Spleen (tissue), 7 donors: ENCODE measurements around the gene ZMIZ1.

Source experiments
- POLR2A ChIP-seq, 3 donors: fragments of 450-650 bp; IDR thresholded peaks; one replicate each; pipeline ENCODE4 v1.5.1; 2017; ENCODE audit warnings: antibody characterized with exemption in 3 of 3, mild to moderate bottlenecking in 1 of 3
- TF ChIP-seq, protein P1 (sequence below), 11 experiments: fragments of 200-600 bp in 7 of 11; fragments of 450-650 bp in 4 of 11; sonication (generic) in 4 of 11; IDR thresholded peaks in 8 of 11; conservative IDR thresholded peaks in 3 of 11; 1 replicate in 7 of 11; 2 replicates in 4 of 11; pipeline versions ENCODE4 v1.4.0 to v1.8.0; 2016 to 2021; ENCODE audit warnings: antibody characterized with exemption in 11 of 11, inconsistent platforms in 4 of 11, mild to moderate bottlenecking in 1 of 11
- donor health status: DM: no; HTN: no; CAD: no; lungs with moderate emphysema.
- donor health status: DM: no; HTN: no; CAD: no.
- donor health status: DM: no; HTN: no; CAD: no.

- TF ChIP-seq, protein P1, sequence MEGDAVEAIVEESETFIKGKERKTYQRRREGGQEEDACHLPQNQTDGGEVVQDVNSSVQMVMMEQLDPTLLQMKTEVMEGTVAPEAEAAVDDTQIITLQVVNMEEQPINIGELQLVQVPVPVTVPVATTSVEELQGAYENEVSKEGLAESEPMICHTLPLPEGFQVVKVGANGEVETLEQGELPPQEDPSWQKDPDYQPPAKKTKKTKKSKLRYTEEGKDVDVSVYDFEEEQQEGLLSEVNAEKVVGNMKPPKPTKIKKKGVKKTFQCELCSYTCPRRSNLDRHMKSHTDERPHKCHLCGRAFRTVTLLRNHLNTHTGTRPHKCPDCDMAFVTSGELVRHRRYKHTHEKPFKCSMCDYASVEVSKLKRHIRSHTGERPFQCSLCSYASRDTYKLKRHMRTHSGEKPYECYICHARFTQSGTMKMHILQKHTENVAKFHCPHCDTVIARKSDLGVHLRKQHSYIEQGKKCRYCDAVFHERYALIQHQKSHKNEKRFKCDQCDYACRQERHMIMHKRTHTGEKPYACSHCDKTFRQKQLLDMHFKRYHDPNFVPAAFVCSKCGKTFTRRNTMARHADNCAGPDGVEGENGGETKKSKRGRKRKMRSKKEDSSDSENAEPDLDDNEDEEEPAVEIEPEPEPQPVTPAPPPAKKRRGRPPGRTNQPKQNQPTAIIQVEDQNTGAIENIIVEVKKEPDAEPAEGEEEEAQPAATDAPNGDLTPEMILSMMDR (IDR thresholded peaks at IDR 0.05 in 8 of 11, conservative IDR thresholded peaks at IDR 0.05 in 3 of 11), result no peak
- no peak for TF ChIP-seq POLR2A (IDR thresholded peaks at IDR 0.05)
These were observed 131.6 kb downstream of the ZMIZ1 start for GRCh38 chr10:79200346-79200745.
